ENCODE data around the gene FIBCD1. TPM values are rescaled to one million over a fixed set of nuclear protein-coding genes. Genes with fewer than 3 reads are reported as not detected.

Gene FIBCD1
- total and polyA plus RNA-seq, 2 of the 8 experiments (the other 6 are each of a cell fraction or from before 2014, with no cell fraction given) = 6.1 to 8.8 TPM

GRCh38 chr9:130915096-130915447, 24.0 kb downstream of the FIBCD1 start:
- no peak overlapping the region for H2AK5ac ChIP-seq (ENCODE audit: low read depth, low read length)
- H4K20me1 ChIP-seq (replicated peaks in 1 of 2; ENCODE audit: control insufficient read depth in 1 of 2, insufficient read depth in 2 of 2, low read length in 2 of 2) = no peaks in the 10 kb centered on the region
- no peak overlapping the region for H3K4ac ChIP-seq (replicated peaks; ENCODE audit: insufficient read length, low read depth, low read length)
- POLR2A ChIA-PET (ENCODE audit: partially characterized antibody) = no interaction called here
- peaks cover 0 to 18% (median 2%) of the 10 kb centered on the region in 4 experiments; a peak in 6 of 7 replicates for H3K4me1 ChIP-seq (replicated peaks in 1 of 4; ENCODE audit: control insufficient read depth in 3 of 4, insufficient read depth in 4 of 4, low read length in 3 of 4)
- H3K23ac ChIP-seq (ENCODE audit: insufficient read length) = no peak overlapping the region
- H3K36me3 ChIP-seq (ENCODE audit: control insufficient read depth in 2 of 4, insufficient read depth in 4 of 4, low read length in 3 of 4) = no peaks in the 10 kb centered on the region
- no peak overlapping the region for H3K9ac ChIP-seq (replicated peaks in 1 of 4; ENCODE audit: extremely low read depth in 1 of 4, low read depth in 3 of 4, low read length in 3 of 4)
- no peaks in the 10 kb centered on the region for H3K23me2 ChIP-seq (ENCODE audit: low read depth, low read length)
- H3K4me2 ChIP-seq (ENCODE audit: insufficient read depth in 1 of 2, low read depth in 2 of 2, low read length in 2 of 2) = no peak overlapping the region
- H4K8ac ChIP-seq (ENCODE audit: extremely low read depth, insufficient read depth, low read length) = 0 out of 2 replicates have a peak overlapping the region, but pooled peaks have one; percentile 35
- no peak overlapping the region for H2BK15ac ChIP-seq (ENCODE audit: low read length)
- peak overlapping the region; percentile 27; the same call in 1 of the 2 replicates for H2BK5ac ChIP-seq (ENCODE audit: low read depth, low read length)
- no peak overlapping the region for H3K56ac ChIP-seq (replicated peaks; ENCODE audit: insufficient read length, low read depth, low read length)
- no peaks in the 10 kb centered on the region for H3K79me1 ChIP-seq (ENCODE audit: low read depth, low read length)
- 97% methylated on average over 7 of the region's 8 CpGs; no CpG with 5 or more reads in 1 of the 2 experiments for WGBS, 2 experiments (ENCODE audit: extremely low coverage in 1 of 2, insufficient coverage in 1 of 2, insufficient read length in 1 of 2, insufficient replicate concordance in 2 of 2, low coverage in 1 of 2, low lambda C conversion rate in 2 of 2, missing lambda C conversion rate in 1 of 2)
- no peak overlapping the region for H2AFZ ChIP-seq (ENCODE audit: low read length)
- H4K91ac ChIP-seq (replicated peaks; ENCODE audit: insufficient read length, low read length) = no peak overlapping the region
- no peak overlapping the region for H2BK20ac ChIP-seq (ENCODE audit: low read length)
- H3K79me2 ChIP-seq (ENCODE audit: control insufficient read depth in 1 of 2, insufficient read depth in 2 of 2, low read length in 2 of 2) = no peaks in the 10 kb centered on the region
- no peak overlapping the region for H3K18ac ChIP-seq (ENCODE audit: extremely low read depth, low read length)
- no peak overlapping the region for H3K4me3 ChIP-seq (ENCODE audit: extremely low read depth in 1 of 4, insufficient read depth in 2 of 4, low read depth in 3 of 4, low read length in 4 of 4)
- no peak overlapping the region for H2BK120ac ChIP-seq (replicated peaks; ENCODE audit: low read depth, low read length)
- no peak for FAIRE-seq
- H3K9me3 ChIP-seq (ENCODE audit: insufficient read depth in 2 of 2, low read depth in 1 of 2, low read length in 1 of 2) = no peaks in the 10 kb centered on the region
- TF ChIP-seq KDM5A (IDR thresholded peaks at IDR 0.05; ENCODE audit: low read length) (no peak), SUZ12 (IDR thresholded peaks at IDR 0.05; ENCODE audit: low read length) (no peak)
- H4K5ac ChIP-seq (ENCODE audit: insufficient read length, low read depth, low read length) = no peak overlapping the region
- H3K27me3 ChIP-seq (replicated peaks in 1 of 4; ENCODE audit: control insufficient read depth in 3 of 4, extremely low read depth in 1 of 4, insufficient read depth in 3 of 4, low read length in 3 of 4) = no peaks in the 10 kb centered on the region; a peak in 1 of 7 replicates
- CTCF ChIA-PET (ENCODE audit: partially characterized antibody) = interaction anchor here (0.6 to 2.4 kb wide), 4 partner anchors 13 to 26 kb away, joined by 3 to 6 read pairs (median 3); no protein-coding TSS in a partner anchor
- DNase-seq (ENCODE audit: low read depth in 1 of 2, low spot score in 2 of 2) = no peak
- no peak overlapping the region for H3K27ac ChIP-seq (ENCODE audit: low read depth, low read length)
- H2BK12ac ChIP-seq (ENCODE audit: low read depth, low read length) = peak overlapping the region; percentile 68; the same call in 1 of the 2 replicates
- no peak overlapping the region for H3K14ac ChIP-seq (ENCODE audit: insufficient read length)
